Naive B cell (primary cell): Measurements from ENCODE around the gene CAVIN2. TPM values are rescaled to one million over a fixed set of nuclear protein-coding genes. Genes with fewer than 3 reads are reported as not detected.

Source experiments
- ATAC-seq, 2 donors: fragments of 150-1000 bp; cut with Tn5 transposase; 2 replicates each; pipeline ENCODE4 v1.10.0; 2021; ENCODE audit warnings: low read depth in 2 of 2, mild to moderate bottlenecking in 2 of 2, moderate library complexity in 2 of 2
- DNase-seq: peaks from one replicate; pipeline ENCODE4 v3.0.0; 2022
- H3K27ac Mint-ChIP-seq, 6 donors: one replicate each; pipeline ENCODE4 v1.8.0; 2020 to 2022; ENCODE audit warnings: mild to moderate bottlenecking in 6 of 6, mixed read lengths in 6 of 6, moderate library complexity in 5 of 6, inconsistent platforms in 2 of 6
- H3K27me3 Mint-ChIP-seq, 3 donors: one replicate each; pipeline ENCODE4 v1.8.0; 2021 to 2022; ENCODE audit warnings: mixed read lengths in 3 of 3, mild to moderate bottlenecking in 1 of 3
- H3K36me3 Mint-ChIP-seq, 2 donors: one replicate each; pipeline ENCODE4 v1.8.0; 2020 to 2022; ENCODE audit warnings: mixed read lengths in 2 of 2, inconsistent platforms in 1 of 2, mild to moderate bottlenecking in 1 of 2
- H3K4me1 Mint-ChIP-seq, 3 donors: one replicate each; pipeline ENCODE4 v1.8.0; 2020 to 2022; ENCODE audit warnings: mixed read lengths in 3 of 3, inconsistent platforms in 1 of 3, mild to moderate bottlenecking in 1 of 3, moderate library complexity in 1 of 3
- H3K4me3 Mint-ChIP-seq, 8 donors: one replicate each; pipeline ENCODE4 v1.8.0; 2020 to 2022; ENCODE audit warnings: mild to moderate bottlenecking in 8 of 8, mixed read lengths in 8 of 8, moderate library complexity in 8 of 8, inconsistent platforms in 2 of 8
- H3K9me3 Mint-ChIP-seq, 7 donors: one replicate each; pipeline ENCODE4 v1.8.0; 2020 to 2022; ENCODE audit warnings: mixed read lengths in 7 of 7, mild to moderate bottlenecking in 5 of 7, inconsistent platforms in 2 of 7, moderate library complexity in 1 of 7
- polyA plus RNA-seq, 6 donors: library from polyadenylated mRNA; unstranded; fragments of 300-500 nt; fragmentation: Illumina TruSeq; gene quantifications; one replicate each; pipeline ENCODE4 v1.2.3, GENCODE V29; 2021; ENCODE audit warnings: low read depth in 6 of 6

Gene CAVIN2
- polyA plus RNA-seq, 6 donors from 2014 or later: 2.8 to 9.0 (median 8.3) TPM

GRCh38 chr2:191818725-191819350 is 28.1 kb downstream of the CAVIN2 start:
- ATAC-seq (no peak), DNase-seq (no peak)
- Mint-ChIP-seq H3K4me3 (peak overlapping the region in 1 of 8 donors; percentile 3), H3K4me1 (no peaks in the 10 kb centered on the region), H3K36me3 (no peaks in the 10 kb centered on the region), H3K27ac (no peak overlapping the region), H3K9me3 (no peaks in the 10 kb centered on the region), H3K27me3 (peaks cover 3 to 14% (median 5%) of the 10 kb centered on the region in 3 donors)

DNA sequence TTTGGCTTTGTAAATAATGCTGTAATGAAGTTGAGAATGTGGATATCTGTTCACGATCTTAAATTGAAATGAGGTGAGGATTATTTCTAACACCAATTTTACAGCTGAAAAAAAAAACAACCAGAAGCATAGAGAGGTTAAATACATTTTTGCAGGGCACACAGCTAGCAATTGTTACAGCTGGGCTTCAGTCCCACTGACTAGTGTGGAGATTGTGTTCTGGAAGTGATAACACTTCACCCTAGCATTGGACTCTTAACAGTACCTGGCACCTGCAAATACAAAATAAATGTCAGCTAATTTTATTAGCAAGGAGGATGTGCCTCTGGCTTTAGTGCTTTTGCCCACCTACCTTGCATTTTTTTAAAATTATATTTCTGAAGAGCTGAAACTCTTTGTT is 28.8 kb downstream of the CAVIN2 start:
- Mint-ChIP-seq H3K4me1 (no peaks in the 10 kb centered on the region), H3K36me3 (no peaks in the 10 kb centered on the region), H3K27ac (peak overlapping the region in 1 of 6 donors; percentile 14), H3K4me3 (no peak overlapping the region), H3K27me3 (peaks cover 7 to 14% (median 10%) of the 10 kb centered on the region in 3 donors), H3K9me3 (no peaks in the 10 kb centered on the region)
- DNase-seq: no peak
- ATAC-seq: no peak

GRCh38 chr2:191815010-191815409 is 31.9 kb downstream of the CAVIN2 start:
- DNase-seq (no peak), ATAC-seq (no peak)
- Mint-ChIP-seq H3K27ac (no peak overlapping the region), H3K4me3 (no peak overlapping the region), H3K4me1 (no peaks in the 10 kb centered on the region), H3K9me3 (no peaks in the 10 kb centered on the region), H3K27me3 (peaks cover 6 to 10% (median 7%) of the 10 kb centered on the region in 3 donors), H3K36me3 (no peaks in the 10 kb centered on the region)

DNA sequence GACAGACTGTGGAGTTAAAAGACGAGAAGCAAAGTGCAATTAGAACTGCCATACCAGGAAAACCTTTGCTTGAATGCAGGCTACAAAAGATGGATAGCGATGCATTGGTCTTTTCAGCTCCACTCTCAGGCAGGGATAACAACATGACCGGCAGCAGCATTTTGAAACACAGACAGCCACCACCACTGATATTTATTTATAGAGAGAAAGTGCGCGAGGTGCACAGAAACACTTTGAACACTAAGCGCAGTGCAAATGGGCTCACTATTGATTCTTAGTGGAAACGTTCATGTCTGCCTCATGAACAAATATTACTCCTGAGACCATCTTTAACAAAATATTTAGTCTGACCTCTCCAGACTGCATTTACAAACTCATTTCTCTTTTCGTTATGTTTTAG is 32.9 kb downstream of the CAVIN2 start:
- Mint-ChIP-seq H3K4me3 (no peak overlapping the region), H3K27ac (no peak overlapping the region), H3K4me1 (no peaks in the 10 kb centered on the region), H3K9me3 (no peaks in the 10 kb centered on the region), H3K36me3 (no peaks in the 10 kb centered on the region), H3K27me3 (peaks cover 6 to 10% (median 7%) of the 10 kb centered on the region in 3 donors)
- DNase-seq: no peak
- ATAC-seq: no peak

GRCh38 chr2:191811807-191812602 is 34.9 kb downstream of the CAVIN2 start:
- Mint-ChIP-seq H3K27me3 (peaks cover 0 to 7% (median 5%) of the 10 kb centered on the region in 3 donors), H3K4me1 (no peaks in the 10 kb centered on the region), H3K4me3 (no peak overlapping the region), H3K9me3 (no peaks in the 10 kb centered on the region), H3K27ac (no peak overlapping the region), H3K36me3 (no peaks in the 10 kb centered on the region)
- ATAC-seq (peak; percentile 41 to 51), DNase-seq (peak; percentile 15)

- ATAC-seq (no peak), DNase-seq (no peak)
- Mint-ChIP-seq H3K9me3 (no peaks in the 10 kb centered on the region), H3K27ac (no peak overlapping the region), H3K36me3 (no peaks in the 10 kb centered on the region), H3K4me1 (no peaks in the 10 kb centered on the region), H3K4me3 (peak overlapping the region in 1 of 8 donors; percentile 29), H3K27me3 (peaks cover 0 to 7% (median 0%) of the 10 kb centered on the region in 3 donors)
Measured at GRCh38 chr2:191806396-191806795, 40.5 kb downstream of the CAVIN2 start.

DNA sequence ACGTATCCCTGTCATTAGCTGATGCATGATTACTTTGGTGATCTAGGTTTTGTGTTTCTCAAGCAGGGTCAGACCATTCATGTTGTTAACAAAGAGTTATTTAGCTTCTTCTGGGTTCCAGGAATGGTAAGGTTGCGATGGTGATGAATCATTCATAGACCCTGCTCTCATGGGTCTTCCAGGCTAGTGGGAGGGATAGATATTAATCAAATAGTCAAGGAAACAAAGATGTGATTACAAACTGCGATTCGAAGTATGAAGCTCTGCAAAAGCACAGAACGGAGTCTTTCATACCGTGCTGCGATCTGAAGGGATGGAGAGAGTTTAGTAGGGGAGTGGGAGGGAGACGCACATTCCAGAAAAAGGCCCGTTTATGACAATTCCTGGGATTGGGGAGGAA is 42.1 kb downstream of the CAVIN2 start:
- no peak for ATAC-seq
- no peaks in the 10 kb centered on the region for H3K36me3 Mint-ChIP-seq
- H3K4me3 Mint-ChIP-seq: no peak overlapping the region
- H3K4me1 Mint-ChIP-seq: no peaks in the 10 kb centered on the region
- no peaks in the 10 kb centered on the region for H3K9me3 Mint-ChIP-seq
- H3K27ac Mint-ChIP-seq: no peak overlapping the region
- H3K27me3 Mint-ChIP-seq: peaks cover 0 to 7% (median 0%) of the 10 kb centered on the region in 3 donors
- DNase-seq: no peak

DNA sequence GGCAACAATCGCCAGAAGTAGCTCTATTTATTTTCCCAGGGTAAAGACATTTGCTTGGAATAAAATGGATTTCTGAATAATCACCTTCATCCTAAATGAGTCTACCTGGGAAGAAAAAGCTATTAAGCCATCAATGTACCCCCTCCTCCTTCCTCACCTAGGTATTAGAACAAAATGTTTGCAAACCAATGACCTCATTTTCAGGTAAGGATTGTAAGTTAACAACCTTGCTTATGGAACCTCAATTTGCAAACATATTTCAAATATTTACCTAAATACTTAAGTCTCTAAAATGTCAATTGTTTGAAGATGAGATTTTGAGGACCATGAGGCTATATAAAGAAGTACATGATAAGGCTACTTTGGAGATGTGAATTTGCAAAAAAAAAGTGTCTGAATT is 43.9 kb downstream of the CAVIN2 start:
- no peak overlapping the region for H3K27ac Mint-ChIP-seq
- no peak for DNase-seq
- H3K9me3 Mint-ChIP-seq: no peaks in the 10 kb centered on the region
- H3K27me3 Mint-ChIP-seq: peaks cover 0 to 7% (median 0%) of the 10 kb centered on the region in 3 donors
- no peaks in the 10 kb centered on the region for H3K36me3 Mint-ChIP-seq
- ATAC-seq: no peak
- H3K4me1 Mint-ChIP-seq: no peaks in the 10 kb centered on the region
- no peak overlapping the region for H3K4me3 Mint-ChIP-seq

GRCh38 chr2:191802180-191802579 is 44.7 kb downstream of the CAVIN2 start:
- Mint-ChIP-seq H3K9me3 (no peaks in the 10 kb centered on the region), H3K27me3 (peaks cover 0 to 7% (median 0%) of the 10 kb centered on the region in 3 donors), H3K36me3 (no peaks in the 10 kb centered on the region), H3K4me1 (no peaks in the 10 kb centered on the region), H3K4me3 (no peak overlapping the region), H3K27ac (no peak overlapping the region)
- ATAC-seq (no peak), DNase-seq (no peak)

DNA sequence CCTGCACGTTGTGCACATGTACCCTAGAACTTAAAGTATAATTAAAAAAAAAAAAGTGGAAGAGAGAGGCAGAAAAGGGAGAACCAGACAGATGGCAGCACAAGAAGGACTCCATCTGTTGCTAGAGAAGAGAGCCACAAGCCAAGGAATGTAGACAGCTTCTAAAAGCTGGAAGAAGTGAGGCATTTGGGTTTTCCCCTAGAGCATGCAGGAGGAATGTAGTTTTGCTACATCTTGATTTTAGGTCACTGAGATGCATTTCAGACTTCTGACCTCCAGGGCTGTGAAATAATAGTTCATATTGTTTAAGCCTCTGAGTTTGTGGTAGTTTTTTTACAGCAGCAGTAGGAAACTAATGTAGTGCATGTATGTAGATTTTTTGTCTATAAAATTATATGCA is 46.0 kb downstream of the CAVIN2 start:
- Mint-ChIP-seq H3K4me1 (no peaks in the 10 kb centered on the region), H3K36me3 (no peaks in the 10 kb centered on the region), H3K27ac (no peak overlapping the region), H3K27me3 (peaks cover 0 to 7% (median 0%) of the 10 kb centered on the region in 3 donors), H3K9me3 (no peaks in the 10 kb centered on the region), H3K4me3 (no peak overlapping the region)
- no peak for DNase-seq
- no peak for ATAC-seq

DNA sequence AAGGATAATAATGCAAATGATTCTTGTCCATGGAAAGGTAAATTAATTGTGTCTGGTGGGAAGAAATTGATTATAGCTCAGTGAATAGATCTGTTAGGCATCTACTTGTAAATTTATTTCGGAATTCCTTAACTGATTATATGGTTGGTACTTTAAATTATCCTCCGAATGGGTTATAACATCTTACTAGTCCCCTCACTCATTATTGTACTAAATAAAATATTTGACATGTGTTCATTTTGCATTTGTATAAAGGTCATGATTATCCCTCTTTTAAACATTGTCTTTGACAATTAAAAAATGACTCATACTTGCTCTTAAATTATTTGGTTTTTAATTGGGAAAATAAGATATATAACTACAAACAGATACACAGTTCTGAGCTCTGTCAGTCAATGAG is 47.4 kb downstream of the CAVIN2 start:
- peaks cover 0 to under 1% (median 0%) of the 10 kb centered on the region in 3 donors for H3K27me3 Mint-ChIP-seq
- H3K36me3 Mint-ChIP-seq: no peaks in the 10 kb centered on the region
- DNase-seq (no peak), ATAC-seq (no peak)
- no peak overlapping the region for H3K4me3 Mint-ChIP-seq
- H3K4me1 Mint-ChIP-seq: no peaks in the 10 kb centered on the region
- H3K9me3 Mint-ChIP-seq: no peaks in the 10 kb centered on the region
- H3K27ac Mint-ChIP-seq: no peak overlapping the region

GRCh38 chr2:191797942-191798876 is 48.7 kb downstream of the CAVIN2 start:
- no peak for ATAC-seq
- Mint-ChIP-seq H3K9me3 (peaks cover 0 to under 1% (median 0%) of the 10 kb centered on the region in 7 donors), H3K4me1 (peaks cover 0 to 7% (median 2%) of the 10 kb centered on the region in 3 donors), H3K27me3 (peaks cover 0 to under 1% (median 0%) of the 10 kb centered on the region in 3 donors), H3K4me3 (no peak overlapping the region), H3K27ac (no peak overlapping the region), H3K36me3 (no peaks in the 10 kb centered on the region)
- no peak for DNase-seq

- DNase-seq (no peak), ATAC-seq (no peak)
- H3K36me3 Mint-ChIP-seq: no peaks in the 10 kb centered on the region
- H3K27me3 Mint-ChIP-seq: peaks cover 0 to 7% (median 0%) of the 10 kb centered on the region in 3 donors
- H3K27ac Mint-ChIP-seq: no peak overlapping the region
- peaks cover 0 to 7% (median 2%) of the 10 kb centered on the region in 3 donors for H3K4me1 Mint-ChIP-seq
- peaks cover 0 to 8% (median 0%) of the 10 kb centered on the region in 7 donors for H3K9me3 Mint-ChIP-seq
- no peak overlapping the region for H3K4me3 Mint-ChIP-seq
Measured at GRCh38 chr2:191797500-191797899, 49.4 kb downstream of the CAVIN2 start.
